ENCODE results near the gene ART4.

- no peak for TF ChIP-seq CTCF (IDR thresholded peaks at IDR 0.05; ENCODE audit: low read depth, low read length)
- TF ChIP-seq EZH2phosphoT487 (IDR thresholded peaks at IDR 0.05; ENCODE audit: low read depth): no peak
Measured at GRCh38 chr12:14826491-14826890, 16.8 kb downstream of the ART4 start.

All from OCI-LY3 (cell line).